ENCODE results near the gene GRM7.

DNA sequence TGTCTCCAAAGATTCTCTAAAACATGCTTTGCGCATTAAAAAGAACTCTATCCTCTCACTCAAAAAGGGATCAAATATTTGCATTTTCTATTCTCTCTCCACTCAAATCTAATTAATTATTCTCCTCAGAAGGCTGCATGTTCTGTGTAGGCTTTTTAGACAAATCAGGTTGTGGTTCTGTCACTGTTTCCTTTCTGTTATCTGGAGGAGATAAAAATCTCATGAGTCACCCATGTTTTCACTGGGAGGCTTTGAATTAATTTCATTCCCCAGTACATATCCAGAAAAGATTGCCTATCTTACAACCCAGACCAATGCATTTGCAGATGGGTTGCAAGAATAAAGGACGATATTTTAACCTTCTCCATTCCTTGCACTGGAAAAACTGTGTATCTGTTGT, 446.5 kb downstream of the GRM7 start:
- TF ChIP-seq, protein P1, sequence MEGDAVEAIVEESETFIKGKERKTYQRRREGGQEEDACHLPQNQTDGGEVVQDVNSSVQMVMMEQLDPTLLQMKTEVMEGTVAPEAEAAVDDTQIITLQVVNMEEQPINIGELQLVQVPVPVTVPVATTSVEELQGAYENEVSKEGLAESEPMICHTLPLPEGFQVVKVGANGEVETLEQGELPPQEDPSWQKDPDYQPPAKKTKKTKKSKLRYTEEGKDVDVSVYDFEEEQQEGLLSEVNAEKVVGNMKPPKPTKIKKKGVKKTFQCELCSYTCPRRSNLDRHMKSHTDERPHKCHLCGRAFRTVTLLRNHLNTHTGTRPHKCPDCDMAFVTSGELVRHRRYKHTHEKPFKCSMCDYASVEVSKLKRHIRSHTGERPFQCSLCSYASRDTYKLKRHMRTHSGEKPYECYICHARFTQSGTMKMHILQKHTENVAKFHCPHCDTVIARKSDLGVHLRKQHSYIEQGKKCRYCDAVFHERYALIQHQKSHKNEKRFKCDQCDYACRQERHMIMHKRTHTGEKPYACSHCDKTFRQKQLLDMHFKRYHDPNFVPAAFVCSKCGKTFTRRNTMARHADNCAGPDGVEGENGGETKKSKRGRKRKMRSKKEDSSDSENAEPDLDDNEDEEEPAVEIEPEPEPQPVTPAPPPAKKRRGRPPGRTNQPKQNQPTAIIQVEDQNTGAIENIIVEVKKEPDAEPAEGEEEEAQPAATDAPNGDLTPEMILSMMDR (IDR thresholded peaks at IDR 0.05) = no peak
- no peak for TF ChIP-seq POLR2A (IDR thresholded peaks at IDR 0.05)
